Astrocyte (in vitro differentiated cells and primary cell): ENCODE results near the gene PFKFB4. TPM values are rescaled to one million over a fixed set of nuclear protein-coding genes. Genes with fewer than 3 reads are reported as not detected.

Experiments
- DNase-seq: peaks from one replicate; pipeline ENCODE4 v3.0.0-alpha.2; 2010; ENCODE audit warnings: low read depth
- FAIRE-seq: peaks from 2 replicates; lab custom pipeline; 2011; peaks lifted over from hg19 to GRCh38; lab: Jason Lieb, UNC
- H2AFZ ChIP-seq: 2 replicates; pipeline ENCODE4 v1.6.0; 2012; ENCODE audit warnings: low read depth, low read length, inconsistent platforms
- H3K27ac ChIP-seq: 2 replicates; pipeline ENCODE4 v1.5.1; 2011; ENCODE audit warnings: low read depth, low read length, inconsistent platforms
- H3K27me3 ChIP-seq: 2 replicates; pipeline ENCODE4 v1.6.0; 2011; ENCODE audit warnings: low read length, inconsistent platforms; ENCODE audit not compliant: insufficient read depth
- H3K36me3 ChIP-seq: 2 replicates; pipeline ENCODE4 v1.5.1; 2011; ENCODE audit warnings: low read length, inconsistent platforms; ENCODE audit not compliant: insufficient read depth
- H3K4me1 ChIP-seq: 2 replicates; pipeline ENCODE4 v1.5.1; 2011; ENCODE audit warnings: low read length, inconsistent platforms; ENCODE audit not compliant: insufficient read depth
- H3K4me2 ChIP-seq: 2 replicates; pipeline ENCODE4 v1.6.0; 2012; ENCODE audit warnings: low read length, inconsistent platforms
- H3K4me3 ChIP-seq: 2 replicates; pipeline ENCODE4 v1.5.1; 2011; ENCODE audit warnings: low read depth, mild to moderate bottlenecking, low read length, inconsistent platforms; ENCODE audit not compliant: insufficient read depth
- H3K79me2 ChIP-seq: 2 replicates; pipeline ENCODE4 v1.6.0; 2012; ENCODE audit warnings: mild to moderate bottlenecking, low read length, inconsistent platforms; ENCODE audit not compliant: insufficient read depth
- H3K9ac ChIP-seq: 2 replicates; pipeline ENCODE4 v1.6.0; 2012; ENCODE audit warnings: mild to moderate bottlenecking, low read length, inconsistent platforms
- H3K9me3 ChIP-seq: 2 replicates; pipeline ENCODE4 v1.5.1; 2012; ENCODE audit warnings: low read depth, mild to moderate bottlenecking, low read length, inconsistent platforms; ENCODE audit not compliant: insufficient read depth
- H4K20me1 ChIP-seq: 2 replicates; pipeline ENCODE4 v1.6.0; 2012; ENCODE audit warnings: low read length, inconsistent platforms; ENCODE audit not compliant: insufficient read depth
- H3K27ac Mint-ChIP-seq: one replicate; pipeline ENCODE4 v1.8.0; 2021; ENCODE audit warnings: mild to moderate bottlenecking, mixed read lengths; ENCODE audit not compliant: unreplicated experiment
- H3K27me3 Mint-ChIP-seq: one replicate; pipeline ENCODE4 v1.8.0; 2021; ENCODE audit warnings: low read depth, mixed read lengths; ENCODE audit not compliant: unreplicated experiment
- H3K36me3 Mint-ChIP-seq: one replicate; pipeline ENCODE4 v1.8.0; 2021; ENCODE audit warnings: low read depth, mixed read lengths; ENCODE audit not compliant: unreplicated experiment
- H3K4me1 Mint-ChIP-seq: one replicate; pipeline ENCODE4 v1.8.0; 2021; ENCODE audit warnings: low read depth, mixed read lengths; ENCODE audit not compliant: unreplicated experiment
- H3K4me3 Mint-ChIP-seq: one replicate; pipeline ENCODE4 v1.8.0; 2021; ENCODE audit warnings: mild to moderate bottlenecking, moderate library complexity, mixed read lengths; ENCODE audit not compliant: unreplicated experiment
- H3K9me3 Mint-ChIP-seq: one replicate; pipeline ENCODE4 v1.8.0; 2021; ENCODE audit warnings: mild to moderate bottlenecking, mixed read lengths; ENCODE audit not compliant: unreplicated experiment
- EZH2 ChIP-seq: IDR thresholded peaks from 2 replicates; pipeline ENCODE4 v1.6.1; 2012; ENCODE audit warnings: mild to moderate bottlenecking, low read length, inconsistent platforms; ENCODE audit not compliant: insufficient read depth
- total RNA-seq: library from RNA; stranded (reverse); gene quantifications from 2 replicates; pipeline ENCODE4 v1.2.1, GENCODE V29; 2021
- TF ChIP-seq, protein P1 (sequence below): IDR thresholded peaks from 2 replicates; pipeline ENCODE4 v1.5.1; 2011; ENCODE audit warnings: low read depth, mild to moderate bottlenecking, inconsistent platforms, low read length, moderate library complexity; ENCODE audit not compliant: insufficient read depth

Gene PFKFB4
- total RNA-seq, 1 donor from 2014 or later: 27.8 TPM

DNA sequence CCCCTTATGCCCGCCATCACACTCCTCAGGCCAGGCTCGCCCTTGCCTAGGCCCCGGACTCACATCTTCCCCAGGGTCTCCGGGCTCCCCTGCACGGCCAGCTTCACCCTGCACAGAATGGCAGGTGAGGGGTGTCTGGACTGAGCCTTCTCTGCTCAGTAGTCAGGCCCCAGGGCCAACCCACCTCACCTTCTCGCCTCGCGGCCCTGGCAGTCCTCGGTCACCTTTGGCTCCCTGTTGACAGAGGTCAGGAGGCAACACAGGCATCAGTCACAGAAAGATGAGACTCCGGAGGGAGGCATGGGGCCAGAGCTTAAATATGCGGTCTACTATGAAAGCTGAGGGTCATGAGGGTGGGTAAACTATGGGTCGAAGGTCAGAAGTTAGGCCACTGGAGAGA is 15.3 kb upstream of the PFKFB4 start:
- H3K27me3 Mint-ChIP-seq: no peaks in the 10 kb centered on the region
- no peaks in the 10 kb centered on the region for H3K9me3 Mint-ChIP-seq
- H3K36me3 Mint-ChIP-seq: peaks cover 21% of the 10 kb centered on the region
- Histone ChIP-seq H3K4me1 (no peaks in the 10 kb centered on the region), H3K4me2 (no peak overlapping the region), H3K79me2 (no peaks in the 10 kb centered on the region), H3K27ac (no peak overlapping the region), H3K9me3 (no peaks in the 10 kb centered on the region), H3K9ac (no peak overlapping the region), H3K4me3 (no peak overlapping the region), H3K36me3 (peaks cover 25% of the 10 kb centered on the region), H2AFZ (no peak overlapping the region), H4K20me1 (peaks cover 5% of the 10 kb centered on the region), H3K27me3 (no peaks in the 10 kb centered on the region)
- H3K27ac Mint-ChIP-seq: no peak overlapping the region
- H3K4me3 Mint-ChIP-seq: no peak overlapping the region
- no peaks in the 10 kb centered on the region for H3K4me1 Mint-ChIP-seq
- FAIRE-seq (no peak), DNase-seq (no peak)
- TF ChIP-seq EZH2: no peak
- TF ChIP-seq, protein P1, sequence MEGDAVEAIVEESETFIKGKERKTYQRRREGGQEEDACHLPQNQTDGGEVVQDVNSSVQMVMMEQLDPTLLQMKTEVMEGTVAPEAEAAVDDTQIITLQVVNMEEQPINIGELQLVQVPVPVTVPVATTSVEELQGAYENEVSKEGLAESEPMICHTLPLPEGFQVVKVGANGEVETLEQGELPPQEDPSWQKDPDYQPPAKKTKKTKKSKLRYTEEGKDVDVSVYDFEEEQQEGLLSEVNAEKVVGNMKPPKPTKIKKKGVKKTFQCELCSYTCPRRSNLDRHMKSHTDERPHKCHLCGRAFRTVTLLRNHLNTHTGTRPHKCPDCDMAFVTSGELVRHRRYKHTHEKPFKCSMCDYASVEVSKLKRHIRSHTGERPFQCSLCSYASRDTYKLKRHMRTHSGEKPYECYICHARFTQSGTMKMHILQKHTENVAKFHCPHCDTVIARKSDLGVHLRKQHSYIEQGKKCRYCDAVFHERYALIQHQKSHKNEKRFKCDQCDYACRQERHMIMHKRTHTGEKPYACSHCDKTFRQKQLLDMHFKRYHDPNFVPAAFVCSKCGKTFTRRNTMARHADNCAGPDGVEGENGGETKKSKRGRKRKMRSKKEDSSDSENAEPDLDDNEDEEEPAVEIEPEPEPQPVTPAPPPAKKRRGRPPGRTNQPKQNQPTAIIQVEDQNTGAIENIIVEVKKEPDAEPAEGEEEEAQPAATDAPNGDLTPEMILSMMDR: no peak

DNA sequence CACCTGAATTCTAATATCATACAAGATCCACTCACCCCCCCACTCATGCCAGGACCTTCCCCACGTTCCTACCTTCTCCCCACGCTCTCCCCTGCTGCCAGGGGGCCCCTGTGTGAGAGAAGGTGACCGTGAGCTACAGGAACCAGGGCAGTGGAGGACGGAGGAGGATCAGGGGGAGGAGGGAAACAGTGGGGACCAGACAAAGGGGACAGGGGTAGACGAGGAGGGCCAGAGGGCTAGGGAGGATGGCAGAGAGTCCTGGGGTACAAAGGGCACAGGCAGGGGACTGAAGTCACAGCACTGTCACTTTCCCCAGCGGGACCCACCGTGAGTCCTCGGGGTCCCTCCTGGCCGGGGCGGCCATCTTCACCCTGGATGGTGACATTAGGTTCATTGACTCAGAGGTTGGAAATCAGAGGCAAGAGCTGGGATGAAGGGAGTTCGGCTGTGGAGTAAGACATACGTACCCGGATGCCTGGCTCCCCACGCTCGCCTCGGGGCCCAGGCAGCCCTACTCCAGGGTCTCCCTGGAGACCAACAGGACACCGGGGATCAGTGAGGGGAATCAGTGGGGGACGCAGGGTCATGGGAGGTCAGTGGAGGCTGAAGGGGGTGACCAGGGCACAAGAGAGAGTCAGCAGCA is 13.3 kb upstream of the PFKFB4 start:
- H3K27ac Mint-ChIP-seq: no peak overlapping the region
- peaks cover 13% of the 10 kb centered on the region for H3K36me3 ChIP-seq
- no peaks in the 10 kb centered on the region for H3K27me3 Mint-ChIP-seq

DNA sequence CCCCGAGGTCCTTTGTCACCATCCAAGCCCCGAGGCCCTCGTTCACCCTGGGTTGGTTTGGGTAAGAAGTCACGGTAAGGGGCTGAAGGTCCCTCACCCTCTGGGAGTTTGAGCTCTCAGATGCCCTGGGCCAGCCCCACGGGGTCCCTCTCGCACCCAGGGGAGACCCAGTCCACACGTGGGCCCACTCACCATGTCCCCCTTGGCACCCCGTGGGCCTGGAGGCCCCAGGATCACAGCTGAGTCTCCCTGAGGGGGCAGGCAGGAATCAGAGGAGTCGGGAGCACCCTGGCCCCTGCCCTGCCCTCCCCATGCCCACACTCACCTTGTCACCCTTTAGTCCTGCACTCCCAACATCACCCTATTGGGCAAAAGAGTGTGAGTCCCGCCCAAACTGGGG is 12.8 kb upstream of the PFKFB4 start:
- H3K4me1 ChIP-seq: peaks cover 24% of the 10 kb centered on the region
- Mint-ChIP-seq H3K36me3 (peaks cover 27% of the 10 kb centered on the region), H3K27ac (no peak overlapping the region), H3K27me3 (no peaks in the 10 kb centered on the region), H3K4me3 (no peak overlapping the region), H3K9me3 (no peaks in the 10 kb centered on the region), H3K4me1 (peaks cover 2% of the 10 kb centered on the region)
- H3K27ac ChIP-seq: no peak overlapping the region
- H3K36me3 ChIP-seq: peaks cover 13% of the 10 kb centered on the region
- no peak overlapping the region for H3K9ac ChIP-seq
- H2AFZ ChIP-seq: no peak overlapping the region
- H3K27me3 ChIP-seq: no peaks in the 10 kb centered on the region
- DNase-seq (no peak), FAIRE-seq (no peak)
- no peaks in the 10 kb centered on the region for H3K9me3 ChIP-seq
- H3K79me2 ChIP-seq: no peaks in the 10 kb centered on the region
- H4K20me1 ChIP-seq: peaks cover 5% of the 10 kb centered on the region
- TF ChIP-seq, protein P1: no peak
- no peak for TF ChIP-seq EZH2
- no peak overlapping the region for H3K4me2 ChIP-seq
- H3K4me3 ChIP-seq: no peak overlapping the region

More for the DNA sequence above, 13.3 kb upstream of the PFKFB4 start:
- H3K79me2 ChIP-seq: no peaks in the 10 kb centered on the region
- no peaks in the 10 kb centered on the region for H3K9me3 Mint-ChIP-seq
- no peak overlapping the region for H3K9ac ChIP-seq
- H3K4me1 Mint-ChIP-seq: peaks cover 2% of the 10 kb centered on the region
- H3K4me3 Mint-ChIP-seq: no peak overlapping the region
- TF ChIP-seq EZH2: no peak
- TF ChIP-seq, protein P1: no peak
- H3K4me3 ChIP-seq: no peak overlapping the region
- no peak overlapping the region for H3K27ac ChIP-seq
- no peak overlapping the region for H3K4me2 ChIP-seq
- peaks cover 27% of the 10 kb centered on the region for H3K36me3 Mint-ChIP-seq
- peaks cover 5% of the 10 kb centered on the region for H4K20me1 ChIP-seq
- no peaks in the 10 kb centered on the region for H3K9me3 ChIP-seq
- no peak overlapping the region for H2AFZ ChIP-seq
- no peaks in the 10 kb centered on the region for H3K27me3 ChIP-seq
- FAIRE-seq (no peak), DNase-seq (no peak)
- H3K4me1 ChIP-seq: peaks cover 18% of the 10 kb centered on the region
